Activated T-cell treated with anti-CD3 and anti-CD28 coated beads, Interleukin-2, amount 50 U/mL, for 48 hours (primary cell): Measurements from ENCODE around the gene RRBP1.
"Not testable (repeated sequence)": the region's sequence is repeated elsewhere in the genome, so short reads cannot be mapped to it uniquely, and the experiment has no call there.

Source experiments
- DNase-seq, 2 experiments: peaks; one replicate each; pipeline ENCODE4 v3.0.0-alpha.2; 2020

RRBP1 gene

GRCh38 chr20:17662333-17663039 is 19.6 kb downstream of the RRBP1 start:
- DNase-seq = peak; percentile 26

DNA sequence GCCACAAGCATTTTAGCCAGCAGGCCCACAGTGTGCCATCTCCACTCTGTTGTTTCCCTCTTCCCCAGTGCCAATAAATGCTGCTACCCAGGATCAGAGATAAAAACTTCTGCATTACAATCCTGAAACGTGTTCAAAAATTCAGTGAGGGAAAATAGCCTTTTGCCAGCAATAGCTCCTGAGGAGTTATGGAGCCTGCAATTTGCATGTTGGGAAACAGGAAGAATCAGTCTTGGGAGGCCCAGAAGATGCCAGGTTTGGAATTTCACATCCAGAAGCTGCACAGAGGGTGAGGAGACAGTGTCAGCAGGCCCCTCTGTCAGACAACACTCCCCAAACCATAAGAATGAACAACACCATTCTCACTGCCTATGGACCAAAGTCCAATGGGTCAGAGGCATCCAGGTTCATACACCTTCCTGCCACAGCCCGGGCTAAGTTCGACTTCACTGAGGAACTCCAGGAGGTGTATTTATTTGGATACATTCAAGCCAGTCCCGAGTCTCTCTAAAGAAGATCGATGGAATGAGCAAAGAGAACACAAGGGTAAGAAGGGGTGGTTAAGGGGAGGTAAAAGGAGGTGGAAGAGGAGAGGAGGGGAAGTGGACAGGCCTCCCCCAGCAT is 20.8 kb downstream of the RRBP1 start:
- no peak for DNase-seq

GRCh38 chr20:17660667-17661066 is 21.4 kb downstream of the RRBP1 start:
- DNase-seq = no peak

DNA sequence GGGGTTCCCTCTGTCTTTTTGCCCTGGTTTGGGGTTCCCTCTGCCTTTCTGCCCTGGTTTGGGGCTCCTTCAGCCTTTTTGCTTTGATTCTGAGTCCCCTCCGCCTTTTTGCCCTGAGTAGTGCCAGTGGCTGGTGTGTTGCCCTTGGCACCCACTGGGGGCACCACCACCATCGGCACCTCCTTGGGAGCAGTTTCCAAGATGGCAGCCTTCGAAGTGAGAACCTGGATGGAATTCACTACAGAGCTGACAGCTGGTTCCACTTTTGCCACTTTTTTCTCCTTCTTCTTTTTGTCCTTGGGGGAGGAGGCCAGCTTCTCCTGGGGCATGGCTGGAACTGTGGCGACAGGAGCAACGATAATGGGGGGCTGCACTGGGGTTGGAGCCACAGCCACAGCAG is 22.2 kb downstream of the RRBP1 start:
- DNase-seq = no peak

DNA sequence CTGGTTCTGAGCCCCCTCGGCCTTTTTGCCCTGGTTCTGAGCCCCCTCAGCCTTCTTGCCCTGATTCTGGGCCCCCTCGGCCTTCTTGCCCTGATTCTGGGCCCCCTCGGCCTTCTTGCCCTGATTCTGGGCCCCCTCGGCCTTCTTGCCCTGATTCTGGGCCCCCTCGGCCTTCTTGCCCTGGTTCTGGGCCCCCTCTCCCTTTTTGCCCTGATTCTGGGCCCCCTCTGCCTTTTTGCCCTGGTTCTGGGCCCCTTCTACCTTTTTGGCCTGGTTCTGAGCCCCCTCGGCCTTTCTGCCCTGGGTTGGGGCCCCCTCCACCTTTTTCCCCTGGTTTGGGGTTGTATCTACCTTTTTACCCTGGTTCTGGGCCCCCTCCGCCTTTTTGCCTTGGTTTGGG is 22.7 kb downstream of the RRBP1 start:
- not testable (repeated sequence) for DNase-seq

- DNase-seq = no peak
Measured at GRCh38 chr20:17658648-17658993, 23.4 kb downstream of the RRBP1 start.

DNA sequence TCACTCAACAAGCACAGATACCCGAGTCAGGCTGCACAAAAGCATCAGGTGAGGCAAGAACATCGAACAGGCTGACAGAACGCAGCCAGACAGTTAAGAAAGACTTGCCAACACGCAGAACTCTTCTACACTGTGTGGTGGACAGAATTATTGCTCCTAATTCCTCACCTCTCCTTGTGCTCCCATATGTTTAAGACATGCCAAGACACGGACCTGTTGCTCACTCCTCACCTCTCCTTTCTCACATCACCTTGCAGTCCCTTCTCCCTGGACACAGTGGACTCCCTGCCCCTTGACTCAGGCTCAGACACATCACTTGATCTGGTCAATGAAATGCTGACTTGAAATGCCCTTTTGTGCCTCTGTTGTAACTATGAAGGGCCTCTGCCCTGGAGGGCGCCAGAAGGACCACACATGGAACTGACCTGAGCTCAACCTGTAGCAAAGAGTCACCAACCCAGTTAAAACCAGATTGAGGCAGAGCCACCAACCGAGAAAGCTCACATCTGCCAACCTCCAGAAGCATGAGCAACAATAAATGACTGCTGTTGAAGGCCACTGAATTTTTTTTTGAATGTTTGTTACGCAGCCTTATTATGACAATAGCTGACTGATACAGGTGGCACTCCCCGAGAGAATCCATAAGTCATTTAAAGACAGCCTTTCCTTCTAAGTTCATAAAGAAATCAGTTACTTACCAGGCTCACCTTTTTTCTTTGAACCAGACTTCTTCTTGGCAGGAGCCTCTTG is 24.0 kb downstream of the RRBP1 start:
- no peak for DNase-seq

DNA sequence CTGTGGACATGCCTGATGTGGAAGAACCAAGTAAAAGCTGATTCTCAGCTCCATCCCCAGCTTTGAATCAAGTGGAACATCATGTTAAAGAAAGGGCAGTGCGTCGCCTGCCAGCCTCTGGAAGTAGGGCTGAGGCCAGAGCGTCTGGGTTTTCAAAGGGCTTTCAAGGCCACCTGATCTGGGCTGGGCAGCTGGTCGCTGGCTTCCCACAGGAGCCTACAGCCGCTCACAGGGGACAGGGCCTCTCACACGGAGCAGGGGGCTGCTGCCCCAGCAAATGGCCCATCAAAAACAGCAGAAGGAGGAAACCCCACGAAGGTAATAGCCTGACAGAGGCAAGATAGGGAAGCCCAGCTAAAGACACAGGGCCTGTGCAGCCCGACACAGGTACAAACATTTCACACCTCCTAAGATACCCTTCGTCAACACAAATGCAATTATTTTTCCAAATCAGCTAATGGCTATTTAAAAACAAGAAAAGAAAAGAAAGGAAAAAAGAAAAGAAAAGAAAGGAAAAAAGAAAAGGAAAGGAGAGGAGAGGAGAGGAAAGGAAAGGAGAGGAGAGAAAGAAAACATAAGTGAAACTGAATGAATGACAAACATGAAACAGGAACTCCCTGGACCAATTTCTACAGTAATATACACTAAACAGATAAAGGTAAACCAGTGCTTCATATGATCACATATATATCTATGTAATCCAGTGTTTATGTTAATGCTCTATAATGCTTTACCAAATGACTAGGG is 24.8 kb downstream of the RRBP1 start:
- no peak for DNase-seq

- DNase-seq = peak in 1 of 2 experiments; percentile 26
Measured at GRCh38 chr20:17655865-17656479, 26.1 kb downstream of the RRBP1 start.

- no peak for DNase-seq
Measured at GRCh38 chr20:17655286-17655651, 26.8 kb downstream of the RRBP1 start.

DNA sequence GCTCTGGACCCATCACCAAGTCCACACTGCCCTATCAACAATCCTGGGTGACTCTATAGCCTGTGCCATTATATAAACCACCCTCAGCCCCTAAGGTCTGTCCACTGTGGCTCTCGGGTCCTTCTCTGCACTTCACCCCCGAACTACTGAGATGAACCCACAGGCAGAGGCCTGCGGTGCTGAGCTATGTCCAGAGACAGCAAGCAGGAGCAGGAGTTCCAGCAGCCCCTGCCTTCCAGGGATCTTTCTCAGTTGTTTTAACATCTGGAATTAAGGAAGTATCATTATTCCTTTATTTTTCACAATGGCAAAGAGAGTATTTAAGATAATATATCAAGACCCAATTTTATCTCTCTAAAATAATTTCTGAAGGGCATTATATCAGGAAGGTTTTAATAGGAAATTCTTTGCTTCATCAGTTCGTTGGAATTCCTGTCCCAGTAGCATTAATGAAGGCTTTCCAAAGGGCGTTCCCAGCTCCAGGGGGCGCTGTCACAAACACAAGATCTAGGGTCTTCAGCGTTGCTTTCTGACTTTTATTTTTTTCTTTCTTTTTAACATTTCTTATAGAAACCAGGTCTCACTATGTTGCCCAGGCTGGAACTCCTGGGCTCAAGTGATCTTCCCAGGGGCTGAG is 27.3 kb downstream of the RRBP1 start:
- no peak for DNase-seq

GRCh38 chr20:17653835-17654648 is 28.0 kb downstream of the RRBP1 start:
- no peak for DNase-seq

- DNase-seq = no peak
Measured at GRCh38 chr20:17652411-17652810, 29.6 kb downstream of the RRBP1 start.

DNA sequence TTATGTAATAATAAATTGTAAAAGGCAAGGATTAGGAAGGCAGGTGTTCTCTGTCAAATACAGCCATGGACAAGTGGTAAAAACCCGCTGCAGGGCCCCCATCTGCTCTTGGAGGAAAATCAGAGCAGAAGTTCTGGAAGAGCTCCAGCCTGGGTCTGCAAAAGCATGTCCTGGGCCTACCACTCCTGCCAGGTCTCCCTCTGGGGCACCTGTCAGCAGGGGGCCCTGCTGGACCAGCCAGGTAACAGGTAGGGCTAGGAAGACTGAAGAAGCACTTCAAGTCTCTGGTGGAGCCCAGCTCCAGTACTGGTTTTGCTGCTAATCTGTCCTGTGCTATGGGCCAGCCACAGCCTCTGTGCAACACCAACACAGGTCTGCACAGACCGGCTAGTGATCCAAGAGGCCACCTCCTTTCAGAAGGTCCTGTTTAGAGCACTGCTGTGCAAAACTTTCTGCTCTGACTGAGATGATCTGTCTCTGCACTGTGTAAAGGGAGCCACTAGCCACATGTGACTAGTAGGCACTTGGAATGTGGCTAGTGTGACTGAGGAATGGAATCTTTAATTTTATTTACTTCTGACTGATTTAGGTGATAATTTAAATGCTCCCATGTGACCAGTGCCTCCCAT is 30.2 kb downstream of the RRBP1 start:
- DNase-seq = no peak

DNA sequence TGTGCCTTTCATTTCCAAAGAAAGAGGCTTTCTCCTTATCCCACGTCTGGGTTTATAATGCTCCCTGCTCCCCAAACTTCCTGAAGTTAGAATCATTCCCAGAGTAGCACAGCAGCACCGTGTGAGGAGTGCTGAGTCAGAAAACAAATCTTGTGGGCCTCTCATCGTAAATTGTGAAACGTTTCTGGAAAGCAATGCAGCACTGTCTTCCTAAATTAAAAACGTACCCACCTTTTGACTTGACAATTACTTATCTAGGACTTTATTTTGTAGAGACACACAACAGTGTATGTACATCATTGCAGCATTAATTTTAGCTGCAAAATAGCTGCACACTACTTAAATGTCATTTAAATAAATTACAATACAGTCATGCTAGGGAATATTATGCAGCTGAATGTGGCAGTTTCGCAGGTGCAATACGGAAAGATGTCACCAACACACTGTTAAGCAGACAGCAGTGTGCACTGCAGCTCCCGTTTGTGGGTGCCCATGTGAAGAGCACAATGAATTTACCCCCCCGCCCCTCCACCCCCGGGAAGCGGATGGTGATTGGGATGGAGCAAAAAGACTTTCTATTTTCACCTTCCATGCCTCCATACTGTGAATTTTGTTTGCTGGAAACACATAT is 30.8 kb downstream of the RRBP1 start:
- no peak for DNase-seq

GRCh38 chr20:17650301-17651128 is 31.5 kb downstream of the RRBP1 start:
- no peak for DNase-seq

GRCh38 chr20:17648791-17649730 is 33.0 kb downstream of the RRBP1 start:
- peak in 1 of 2 experiments; percentile 51 for DNase-seq

GRCh38 chr20:17648315-17648646 is 33.8 kb downstream of the RRBP1 start:
- DNase-seq = no peak
